ACC112 (cell line): ENCODE measurements around the gene PPFIA4.

Source experiments
- H2AFZ ChIP-seq: fragments of 200-600 bp; sonication (generic); one replicate; pipeline ENCODE4 v1.6.0; 2017; ENCODE audit warnings: antibody characterized with exemption, low read length; ENCODE audit not compliant: unreplicated experiment
- H3K27ac ChIP-seq: fragments of 200-600 bp; sonication (generic); 2 replicates; pipeline ENCODE4 v1.5.1; 2014; ENCODE audit warnings: low read depth, mild to moderate bottlenecking, antibody characterized with exemption, low read length, moderate library complexity
- H3K27me3 ChIP-seq: fragments of 200-600 bp; sonication (generic); 2 replicates; pipeline ENCODE4 v1.6.1; 2014; ENCODE audit warnings: mild to moderate bottlenecking, antibody characterized with exemption, low read length, moderate library complexity, mixed read lengths; ENCODE audit not compliant: insufficient read depth
- H3K36me3 ChIP-seq: fragments of 200-600 bp; sonication (generic); 2 replicates; pipeline ENCODE4 v1.6.1; 2016; ENCODE audit warnings: mild to moderate bottlenecking, antibody characterized with exemption, low read length, moderate library complexity, mixed read lengths; ENCODE audit not compliant: insufficient read depth
- H3K4me1 ChIP-seq: fragments of 200-600 bp; sonication (generic); one replicate; pipeline ENCODE4 v1.6.1; 2016; ENCODE audit warnings: low read length, mixed read lengths; ENCODE audit not compliant: insufficient read depth, unreplicated experiment, control insufficient read depth
- H3K4me3 ChIP-seq: fragments of 200-600 bp; sonication (generic); 2 replicates; pipeline ENCODE4 v1.5.1; 2014; ENCODE audit warnings: mild to moderate bottlenecking, low read depth, low read length
- H3K79me2 ChIP-seq: fragments of 200-600 bp; sonication (generic); one replicate; pipeline ENCODE4 v1.6.0; 2016; ENCODE audit warnings: low read length; ENCODE audit not compliant: control insufficient read depth, unreplicated experiment, insufficient read depth

Gene PPFIA4

DNA sequence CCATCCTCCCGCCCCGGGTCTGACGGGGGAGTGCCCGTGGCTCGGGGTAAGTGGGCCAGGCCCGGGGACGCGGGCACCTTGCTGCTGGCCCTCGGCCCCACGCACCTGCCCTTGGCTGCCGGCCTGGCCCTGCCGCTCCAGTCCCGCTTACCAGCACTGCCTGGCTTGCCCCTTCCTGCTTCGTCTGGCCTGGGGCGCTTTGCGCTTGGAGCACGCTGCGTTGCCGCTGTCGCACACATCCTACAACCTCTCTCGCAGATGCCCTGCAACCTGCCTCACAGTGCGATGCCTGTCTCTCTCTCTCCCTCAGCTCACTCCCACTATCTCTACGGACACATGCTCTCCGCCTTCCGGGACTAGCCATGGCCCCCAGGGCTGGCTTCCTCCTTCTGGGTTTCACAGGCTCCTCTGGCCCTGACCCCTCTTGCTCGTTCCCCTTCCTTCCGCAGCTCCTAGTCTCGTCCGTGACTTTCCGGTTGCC is 49.8 kb downstream of the PPFIA4 start:
- Histone ChIP-seq H2AFZ (no peak overlapping the region), H3K27me3 (no peaks in the 10 kb centered on the region), H3K27ac (no peak overlapping the region), H3K4me3 (no peak overlapping the region), H3K36me3 (0 out of 2 replicates have a peak, but pooled peaks cover 4% of the 10 kb centered on the region), H3K4me1 (no peaks in the 10 kb centered on the region), H3K79me2 (no peaks in the 10 kb centered on the region)

DNA sequence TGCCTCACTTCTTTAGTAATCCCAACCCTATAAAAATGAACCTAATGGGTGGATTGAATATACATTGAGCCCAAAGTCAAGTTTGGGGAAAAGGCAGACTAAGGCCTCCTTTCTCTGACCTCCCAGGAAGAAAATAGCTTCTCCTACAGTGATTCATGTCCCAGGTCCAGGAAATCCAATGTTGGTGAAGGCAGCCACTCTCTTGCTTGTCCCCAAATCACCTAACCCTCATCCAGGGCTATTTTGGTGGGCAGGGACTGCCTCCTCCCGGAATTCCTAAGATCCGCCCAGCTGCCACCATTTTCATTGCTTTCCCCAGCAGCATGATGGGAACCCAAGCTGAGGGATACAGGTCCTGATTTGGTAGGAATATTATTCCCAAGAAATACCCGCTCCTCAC is 51.1 kb downstream of the PPFIA4 start:
- Histone ChIP-seq H3K27ac (no peak overlapping the region), H3K4me3 (no peak overlapping the region), H3K4me1 (no peaks in the 10 kb centered on the region), H2AFZ (no peak overlapping the region), H3K36me3 (no peaks in the 10 kb centered on the region), H3K79me2 (no peaks in the 10 kb centered on the region), H3K27me3 (no peaks in the 10 kb centered on the region)

DNA sequence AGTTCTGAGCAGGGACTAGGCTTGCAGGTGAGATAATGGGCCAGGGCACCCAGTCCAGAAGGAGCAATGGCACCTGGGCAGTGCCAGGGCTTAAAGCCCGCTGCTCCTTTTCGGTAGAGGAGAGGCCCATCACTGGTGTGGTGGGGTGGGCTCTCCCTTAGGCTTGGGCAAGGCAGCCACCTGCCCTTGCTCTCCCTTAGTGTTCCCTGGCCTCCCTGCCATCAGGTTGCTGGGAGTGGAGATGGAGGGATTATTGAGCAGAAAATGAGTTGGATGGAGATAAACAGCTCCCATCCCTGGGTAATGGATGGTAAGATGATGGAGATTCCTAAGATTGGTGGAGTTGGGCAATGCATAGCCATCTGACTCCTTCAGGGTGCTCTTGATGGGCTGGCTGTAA is 51.7 kb downstream of the PPFIA4 start:
- no peaks in the 10 kb centered on the region for H3K27me3 ChIP-seq
- H3K36me3 ChIP-seq: no peaks in the 10 kb centered on the region
- H2AFZ ChIP-seq: no peak overlapping the region
- H3K4me1 ChIP-seq: no peaks in the 10 kb centered on the region
- no peak overlapping the region for H3K27ac ChIP-seq
- no peaks in the 10 kb centered on the region for H3K79me2 ChIP-seq
- no peak overlapping the region for H3K4me3 ChIP-seq

DNA sequence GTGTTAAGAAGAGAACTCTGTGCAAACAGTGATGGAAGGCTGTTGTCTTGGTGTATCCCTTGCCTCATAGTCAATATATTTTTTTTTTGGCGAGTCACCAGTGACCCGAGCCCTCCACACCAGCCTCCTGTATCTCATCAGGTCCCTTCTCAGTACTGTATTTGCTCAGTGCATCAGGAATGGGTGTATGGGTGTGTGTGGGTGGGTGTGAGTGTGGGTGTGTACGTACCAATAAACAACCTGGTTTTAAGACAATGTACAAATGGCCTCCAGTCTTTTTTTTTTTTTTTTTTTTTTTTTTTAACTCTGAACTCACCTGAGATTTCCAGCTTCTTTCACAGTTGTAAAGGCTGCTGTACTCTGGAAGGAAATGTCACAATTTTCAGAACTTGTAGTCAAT is 52.2 kb downstream of the PPFIA4 start:
- H3K36me3 ChIP-seq: no peaks in the 10 kb centered on the region
- no peak overlapping the region for H3K27ac ChIP-seq
- no peaks in the 10 kb centered on the region for H3K4me1 ChIP-seq
- no peaks in the 10 kb centered on the region for H3K27me3 ChIP-seq
- no peak overlapping the region for H2AFZ ChIP-seq
- no peak overlapping the region for H3K4me3 ChIP-seq
- H3K79me2 ChIP-seq: no peaks in the 10 kb centered on the region

- H3K27me3 ChIP-seq: no peaks in the 10 kb centered on the region
- H3K27ac ChIP-seq: no peak overlapping the region
- H2AFZ ChIP-seq: no peak overlapping the region
- no peak overlapping the region for H3K4me3 ChIP-seq
- no peaks in the 10 kb centered on the region for H3K36me3 ChIP-seq
- H3K79me2 ChIP-seq: no peaks in the 10 kb centered on the region
- H3K4me1 ChIP-seq: no peaks in the 10 kb centered on the region
Observed at GRCh38 chr1:203080456-203080855, 54.2 kb downstream of the PPFIA4 start.

DNA sequence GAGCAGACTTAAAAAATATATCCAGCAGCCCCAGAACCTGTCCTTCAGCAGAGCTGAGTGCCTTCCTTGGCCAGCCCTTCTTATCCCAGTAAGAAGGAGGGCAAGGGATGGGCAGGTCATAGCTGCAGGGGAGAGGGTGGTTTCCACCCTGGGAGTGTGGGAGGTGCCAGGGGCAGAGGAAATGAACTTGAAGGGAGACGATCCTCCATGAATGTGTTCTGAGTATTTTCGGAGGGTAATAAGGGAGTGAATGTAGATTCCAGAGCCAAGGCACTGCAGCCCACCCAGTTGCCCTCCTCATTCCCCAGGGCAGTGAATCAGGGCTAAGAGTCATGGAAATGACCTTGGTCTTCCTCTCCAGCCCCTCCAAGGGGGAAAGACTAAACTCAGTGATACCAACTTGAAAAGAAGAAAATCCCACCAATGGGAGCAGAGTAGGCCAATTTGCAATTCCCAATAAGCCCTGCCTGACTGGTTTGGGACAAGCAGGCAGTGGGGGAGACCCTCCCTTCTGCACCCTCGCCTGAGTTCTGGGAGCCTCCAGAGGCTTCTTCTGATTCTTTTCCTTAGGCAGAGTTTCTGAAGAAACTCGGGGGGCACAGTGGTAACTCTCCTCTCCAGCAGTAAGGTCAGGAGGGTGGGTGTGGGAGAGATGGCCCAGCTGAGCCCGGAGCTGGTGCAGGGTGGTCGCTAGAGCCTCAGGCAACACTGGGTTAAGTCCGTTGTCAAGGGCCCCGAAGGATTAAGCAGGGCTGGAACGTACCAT is 55.4 kb downstream of the PPFIA4 start:
- Histone ChIP-seq H3K79me2 (no peaks in the 10 kb centered on the region), H3K4me3 (no peak overlapping the region), H3K36me3 (no peaks in the 10 kb centered on the region), H3K27me3 (no peaks in the 10 kb centered on the region), H3K4me1 (no peaks in the 10 kb centered on the region), H3K27ac (no peak overlapping the region), H2AFZ (no peak overlapping the region)

GRCh38 chr1:203082231-203082505 is 55.9 kb downstream of the PPFIA4 start:
- Histone ChIP-seq H3K27me3 (0 out of 2 replicates have a peak, but pooled peaks cover 4% of the 10 kb centered on the region), H3K4me3 (no peak overlapping the region), H3K79me2 (no peaks in the 10 kb centered on the region), H3K4me1 (no peaks in the 10 kb centered on the region), H3K27ac (no peak overlapping the region), H2AFZ (no peak overlapping the region), H3K36me3 (no peaks in the 10 kb centered on the region)

- Histone ChIP-seq H3K4me1 (no peaks in the 10 kb centered on the region), H3K79me2 (no peaks in the 10 kb centered on the region), H3K27me3 (0 out of 2 replicates have a peak, but pooled peaks cover 7% of the 10 kb centered on the region), H3K36me3 (no peaks in the 10 kb centered on the region), H3K27ac (no peak overlapping the region), H2AFZ (no peak overlapping the region), H3K4me3 (no peak overlapping the region)
Observed at GRCh38 chr1:203082571-203083462, 56.5 kb downstream of the PPFIA4 start.

DNA sequence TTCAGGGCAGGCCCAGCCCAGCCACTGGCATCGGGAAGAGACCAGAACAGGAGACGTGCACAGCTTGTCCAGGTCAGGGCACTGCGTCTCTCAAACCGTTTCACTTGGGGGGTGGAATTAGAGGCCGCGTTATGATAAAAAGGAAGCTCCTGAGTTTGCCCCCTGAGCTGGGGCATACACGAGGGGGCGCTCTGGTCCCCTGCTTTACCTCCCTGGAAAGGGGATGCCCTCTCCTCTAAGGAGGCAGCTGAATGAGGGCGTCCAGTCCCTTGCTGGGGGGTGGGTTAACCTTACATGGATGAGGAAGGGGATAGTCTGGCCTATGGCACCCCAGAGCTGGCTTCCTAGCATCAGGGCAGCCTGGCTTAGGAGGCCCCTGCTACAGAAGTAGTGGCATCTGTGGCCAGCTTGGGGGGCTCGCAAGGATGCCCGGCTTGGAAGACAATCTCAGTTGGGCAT is 57.2 kb downstream of the PPFIA4 start:
- no peak overlapping the region for H2AFZ ChIP-seq
- H3K27ac ChIP-seq: no peak overlapping the region
- no peaks in the 10 kb centered on the region for H3K4me1 ChIP-seq
- no peak overlapping the region for H3K4me3 ChIP-seq
- H3K79me2 ChIP-seq: no peaks in the 10 kb centered on the region
- 0 out of 2 replicates have a peak, but pooled peaks cover 10% of the 10 kb centered on the region for H3K27me3 ChIP-seq
- no peaks in the 10 kb centered on the region for H3K36me3 ChIP-seq

DNA sequence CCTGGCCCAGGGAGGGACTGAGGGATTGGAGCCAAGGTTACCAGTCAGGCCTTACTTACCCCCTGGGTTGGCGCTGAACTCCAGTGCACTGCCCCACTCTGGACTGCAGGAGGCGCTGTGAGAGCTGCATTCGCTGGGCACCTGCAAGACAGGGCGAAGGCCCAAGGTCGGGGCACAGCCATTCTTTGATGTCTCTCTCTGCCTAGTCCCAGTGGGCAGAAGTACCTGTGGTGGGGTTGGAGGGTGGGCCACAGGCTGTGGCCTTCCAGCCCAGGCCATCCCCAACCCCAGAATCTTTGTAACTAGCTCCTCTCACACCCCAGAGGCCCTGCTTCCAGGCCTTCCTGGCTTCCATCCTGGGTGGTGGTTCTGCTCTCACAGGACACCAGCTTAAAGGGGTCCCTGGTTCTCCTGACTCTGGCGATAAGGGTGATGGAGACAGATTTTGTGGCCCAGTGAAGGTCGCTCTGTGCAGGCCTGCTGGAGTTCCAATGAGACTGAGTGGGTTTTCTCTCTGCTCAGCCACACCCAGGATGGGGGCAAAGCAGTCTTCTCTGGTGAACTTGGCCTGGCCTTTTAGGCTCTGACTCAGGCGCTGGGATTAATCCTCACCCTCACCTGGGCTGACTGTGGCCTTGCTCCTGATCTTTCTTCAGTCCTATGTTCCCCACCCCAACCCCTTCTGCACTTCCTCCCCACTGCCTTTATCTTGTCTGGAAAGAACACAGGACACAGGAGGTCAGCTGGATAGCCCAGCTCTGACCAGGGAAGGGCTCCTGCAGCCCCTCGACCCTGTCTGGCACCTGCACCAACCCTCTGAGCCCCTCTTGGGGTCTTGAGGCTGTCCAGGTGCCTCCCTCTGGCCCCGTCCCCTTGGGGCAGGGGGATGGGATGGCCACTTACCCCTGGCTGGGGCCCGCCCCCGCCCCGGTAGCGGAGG is 58.6 kb downstream of the PPFIA4 start:
- no peak overlapping the region for H3K27ac ChIP-seq
- H3K36me3 ChIP-seq: no peaks in the 10 kb centered on the region
- H3K27me3 ChIP-seq: peaks cover 23% of the 10 kb centered on the region
- no peaks in the 10 kb centered on the region for H3K79me2 ChIP-seq
- no peaks in the 10 kb centered on the region for H3K4me1 ChIP-seq
- H3K4me3 ChIP-seq: no peak overlapping the region
- H2AFZ ChIP-seq: no peak overlapping the region
